NOMO-1 (cell line): ENCODE results near the gene NSUN2.
"Not testable (repeated sequence)": the region's sequence is repeated elsewhere in the genome, so short reads cannot be mapped to it uniquely, and the experiment has no call there.

Experiments
- DNase-seq, 2 experiments: peaks; one replicate each; lab custom pipeline; 2025; ENCODE audit not compliant: unreplicated experiment in 2 of 2; lab: John Stamatoyannopoulos, UW

Gene NSUN2

DNA sequence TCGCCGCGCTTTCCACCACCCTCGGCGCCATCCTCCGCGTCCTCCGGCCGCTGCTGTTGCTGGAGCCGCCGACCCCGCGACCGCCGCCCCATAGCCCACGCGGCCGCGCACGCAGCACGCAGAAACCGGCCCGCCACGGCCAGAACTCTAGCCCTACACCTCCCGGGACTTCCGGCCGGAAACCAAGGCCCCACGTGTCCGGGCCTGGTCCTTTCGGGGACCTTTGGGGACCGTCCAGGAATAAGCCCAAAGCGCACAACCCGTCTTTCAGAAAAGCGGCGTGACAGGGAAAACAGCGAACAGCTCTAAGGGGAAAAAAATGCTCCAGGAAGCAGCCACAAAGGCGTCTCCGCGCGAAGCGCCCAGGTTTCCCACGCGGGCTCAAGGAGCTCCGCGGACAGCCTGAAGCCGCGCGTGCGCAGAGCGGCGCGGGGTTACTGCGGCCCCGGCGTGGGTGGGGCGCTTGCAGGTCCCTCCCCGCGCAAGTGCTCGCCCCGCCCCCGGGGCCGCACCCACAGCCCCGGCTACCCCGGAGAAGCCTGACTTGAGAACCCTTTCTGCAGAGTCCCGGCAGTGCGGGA, at the start of gene NSUN2, which contains the start of gene SRD5A1:
Gene NSUN2, minus strand, starts transcription at position 157 of the 581 bp plus-strand sequence. Its CDS starts 65 bp downstream, at position 92.
Gene SRD5A1, plus strand, starts transcription at position 553 of the 581 bp plus-strand sequence. CDS start 137 bp downstream, outside the sequence.
- DNase-seq = peak; percentile 98

DNA sequence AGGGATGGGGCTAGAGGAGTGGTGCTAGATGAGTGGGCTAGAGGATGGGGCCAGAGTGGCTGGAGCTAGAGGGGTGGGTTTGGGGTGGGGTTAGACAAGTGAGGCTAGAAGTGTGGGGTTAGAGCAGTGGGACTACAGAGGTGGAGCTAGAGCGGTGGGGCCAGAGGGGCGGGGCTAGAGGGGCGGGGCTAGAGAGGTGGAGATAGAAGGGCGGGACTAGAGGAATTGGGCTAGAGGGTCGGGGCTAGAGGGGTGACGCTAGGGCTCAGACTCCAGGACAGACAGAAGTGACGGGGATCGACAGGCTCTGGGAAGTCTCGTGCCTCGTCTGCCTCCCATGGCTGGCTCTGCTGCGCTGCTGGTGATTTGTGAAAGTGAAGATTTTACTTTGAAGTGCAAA, 49.4 kb upstream of the NSUN2 start:
- no peak for DNase-seq

DNA sequence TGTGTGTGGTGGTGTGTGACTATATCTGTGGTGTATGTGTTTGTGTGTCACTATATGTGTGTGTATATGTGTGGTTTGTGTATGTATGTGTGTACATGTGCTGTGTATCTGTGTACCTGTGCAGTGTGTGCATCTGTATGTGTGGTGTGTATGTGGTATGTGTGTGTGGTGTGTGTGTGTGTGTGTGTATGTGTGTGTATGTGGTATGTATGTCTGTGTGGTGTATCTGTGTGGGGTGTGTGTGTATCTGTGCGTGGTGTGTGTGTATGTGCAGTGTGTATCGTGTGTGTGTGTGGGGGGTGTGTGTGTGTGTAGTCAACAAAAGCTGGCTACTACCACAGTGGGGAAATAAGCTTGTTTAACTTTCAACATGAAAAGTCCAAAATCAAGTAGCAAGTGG, 48.8 kb upstream of the NSUN2 start:
- no peak for DNase-seq

DNA sequence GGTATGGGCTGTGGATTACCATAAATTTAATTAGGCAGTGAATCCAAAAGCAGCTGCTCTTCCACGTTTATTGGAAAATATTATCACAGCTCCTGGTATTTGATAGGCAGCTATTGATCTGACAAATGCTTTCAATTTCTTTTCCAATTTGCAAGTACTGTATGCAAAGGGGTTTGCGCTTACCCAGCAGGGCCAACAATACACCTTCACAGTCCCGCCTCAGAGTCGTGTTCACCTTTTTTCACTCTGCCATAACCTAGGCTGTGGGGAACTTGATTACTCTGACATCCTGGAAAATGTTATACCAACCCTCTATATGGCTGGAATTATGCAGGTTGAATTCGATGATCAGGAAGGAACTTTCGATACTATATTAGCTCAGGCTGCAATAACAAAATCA, 48.1 kb upstream of the NSUN2 start:
- DNase-seq = no peak

DNA sequence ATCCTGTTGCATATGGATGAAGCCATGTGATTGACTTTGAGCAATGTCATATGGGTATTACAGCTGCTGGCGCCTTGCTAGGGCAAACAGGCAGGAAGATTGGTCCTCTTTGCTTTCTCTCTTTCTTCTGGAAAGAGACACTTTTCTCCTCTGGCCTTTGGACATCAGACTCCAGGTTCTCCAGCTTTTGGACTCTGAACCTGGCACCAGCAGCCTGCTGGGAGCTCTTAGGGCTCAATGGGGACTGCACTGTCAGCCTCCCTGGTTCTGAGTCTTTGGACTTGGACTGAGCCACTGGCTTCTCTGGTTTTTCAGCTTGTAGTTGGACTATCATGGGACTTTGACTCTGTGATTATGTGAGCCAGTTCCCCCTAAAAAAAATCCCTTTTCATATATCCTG, 45.5 kb upstream of the NSUN2 start:
- no peak for DNase-seq

DNA sequence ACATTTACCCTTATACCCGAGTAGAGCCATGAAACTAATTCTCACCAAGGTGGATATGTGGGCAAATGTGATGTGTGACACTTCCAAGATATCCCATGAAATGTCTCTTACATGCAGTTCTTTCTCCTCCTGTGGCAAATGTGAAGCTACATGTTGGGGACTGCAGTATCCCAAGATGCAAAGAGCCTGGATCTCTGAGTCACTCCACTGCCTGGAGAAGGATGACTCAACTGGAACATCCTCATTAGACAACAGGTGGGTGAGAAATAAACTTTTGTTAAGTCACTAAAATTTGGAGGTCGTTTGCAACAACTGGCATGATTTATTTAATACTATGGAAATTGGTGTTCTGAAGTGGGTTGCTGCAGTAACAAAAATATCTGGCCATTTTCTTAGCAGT, 43.9 kb upstream of the NSUN2 start:
- DNase-seq = no peak

DNA sequence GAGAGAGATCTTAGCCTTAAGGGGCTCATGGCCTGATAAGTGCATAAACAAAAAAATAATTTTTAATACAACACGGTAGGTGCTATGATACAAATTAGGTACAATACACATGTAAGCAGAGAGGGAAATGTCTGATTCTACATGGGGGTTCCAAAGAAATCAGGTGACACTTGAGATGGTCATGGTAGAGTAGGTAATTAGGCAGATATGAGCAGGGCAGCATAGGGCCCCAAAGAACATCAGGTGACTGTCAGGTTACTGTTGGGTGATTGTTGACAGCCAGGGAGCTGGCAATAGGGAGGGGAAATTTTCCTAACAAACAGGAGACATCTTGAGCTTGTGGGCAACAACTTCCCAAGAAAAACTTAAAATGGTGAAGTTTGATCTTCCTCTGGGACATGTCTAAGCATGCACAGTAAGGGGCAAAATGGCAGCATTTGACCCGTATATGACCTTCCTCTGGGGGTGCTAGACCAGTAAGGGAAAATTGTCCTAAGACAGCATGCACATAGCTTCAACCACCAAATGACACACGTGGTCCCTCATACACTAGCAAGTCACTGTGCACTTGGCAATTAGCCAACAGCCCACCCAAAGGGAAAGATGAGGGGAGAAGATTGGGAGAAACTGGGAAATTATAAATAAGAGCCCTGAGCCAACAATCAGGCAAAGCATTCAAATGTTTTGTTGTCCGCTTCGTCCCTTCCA, 43.1 kb upstream of the NSUN2 start:
- DNase-seq = peak in 1 of 2 experiments; percentile 7

DNA sequence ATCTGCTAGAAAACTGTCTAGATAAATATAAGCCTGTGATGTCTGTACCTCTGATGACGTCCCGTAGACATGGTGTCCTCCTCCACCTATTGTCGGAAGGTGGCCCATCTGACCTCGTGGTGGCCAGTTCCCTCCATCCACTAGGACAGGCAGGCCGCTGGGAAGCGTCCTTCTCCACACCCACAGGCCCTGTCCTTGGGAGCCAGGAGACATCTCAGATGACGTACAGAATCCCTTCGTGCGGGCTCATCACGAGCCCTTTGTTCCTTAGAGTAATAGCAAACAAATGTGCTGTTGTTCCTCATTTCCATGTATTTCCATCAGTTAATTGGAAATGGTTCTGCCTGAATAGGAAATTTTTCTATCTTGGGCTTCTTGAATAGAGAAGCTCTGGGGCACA, 42.0 kb upstream of the NSUN2 start:
- no peak for DNase-seq

DNA sequence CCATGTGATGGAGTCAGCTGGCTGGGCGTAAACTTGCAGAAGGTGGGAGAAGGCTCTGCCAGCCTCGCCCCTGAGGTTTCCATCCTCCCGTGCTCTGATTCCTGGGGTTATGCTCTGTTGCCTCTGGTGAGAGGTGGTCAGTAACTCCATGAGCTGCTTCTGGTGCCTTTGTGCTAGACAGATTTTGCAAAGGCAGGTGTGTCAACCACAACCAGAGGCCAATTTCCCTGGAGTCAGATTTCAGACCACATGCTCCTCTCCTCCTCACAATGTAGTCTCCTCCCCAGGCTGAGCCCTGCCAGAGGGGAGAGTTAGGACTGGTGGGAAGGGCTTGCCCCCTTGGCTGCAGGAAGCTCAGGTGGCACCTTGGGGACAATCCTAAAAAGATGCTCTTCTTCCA, 41.6 kb upstream of the NSUN2 start:
- DNase-seq = no peak

DNA sequence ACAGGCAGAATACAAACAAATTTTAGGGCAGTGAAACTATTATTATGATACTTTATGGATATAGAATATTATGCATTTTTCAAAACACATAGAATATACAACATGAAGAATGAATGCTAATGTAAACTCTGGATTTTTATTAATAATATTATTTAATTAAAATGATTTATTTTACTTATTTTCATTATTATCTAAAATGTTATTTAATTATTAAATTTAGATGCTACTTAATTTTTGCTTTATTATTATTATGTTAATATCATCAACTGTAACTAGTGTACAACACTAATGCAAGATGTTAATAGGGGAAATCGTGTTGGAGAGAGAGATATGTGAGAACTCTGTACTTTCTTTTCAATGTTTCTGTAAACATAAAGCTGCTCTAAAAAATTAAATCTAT, 41.1 kb upstream of the NSUN2 start:
- DNase-seq = no peak

DNA sequence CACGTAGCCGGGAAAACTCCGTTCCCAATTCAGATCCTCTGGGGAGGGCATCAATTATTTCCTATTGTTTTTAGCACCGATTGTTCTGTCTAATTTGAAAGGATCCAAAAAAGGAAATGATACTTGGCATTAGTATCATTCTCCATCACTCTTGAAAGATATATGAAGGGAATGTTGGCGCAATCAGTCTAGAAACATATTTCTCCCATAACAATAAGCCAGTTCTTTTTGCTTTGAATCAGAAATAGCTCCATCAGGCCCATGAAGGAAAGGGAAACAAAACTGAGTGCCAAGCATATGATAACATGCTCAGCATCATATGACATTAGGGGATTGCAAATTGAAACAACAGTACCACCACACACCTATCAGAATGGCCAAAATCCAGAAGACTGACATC, 40.2 kb upstream of the NSUN2 start:
- no peak for DNase-seq

DNA sequence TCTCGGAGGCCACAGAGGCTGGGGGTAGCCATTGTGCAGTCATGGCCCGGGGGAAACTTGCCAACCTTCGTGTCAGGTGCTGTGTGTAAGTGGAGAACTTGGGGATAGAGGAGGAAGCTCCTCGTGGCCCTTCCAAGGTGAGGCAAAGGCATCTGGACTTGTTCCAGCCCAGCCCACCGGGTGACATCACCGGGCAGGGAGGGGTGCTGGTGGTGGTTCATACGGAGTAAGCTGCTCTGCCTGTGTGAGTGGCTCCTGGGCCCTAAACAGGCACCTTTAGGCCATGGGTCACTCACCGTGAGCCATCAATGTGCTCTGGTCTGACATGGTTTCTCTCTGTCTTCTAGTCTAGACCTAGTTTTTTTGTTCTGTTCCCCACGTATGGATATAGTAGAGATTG, 35.9 kb upstream of the NSUN2 start:
- DNase-seq = not testable (repeated sequence)

DNA sequence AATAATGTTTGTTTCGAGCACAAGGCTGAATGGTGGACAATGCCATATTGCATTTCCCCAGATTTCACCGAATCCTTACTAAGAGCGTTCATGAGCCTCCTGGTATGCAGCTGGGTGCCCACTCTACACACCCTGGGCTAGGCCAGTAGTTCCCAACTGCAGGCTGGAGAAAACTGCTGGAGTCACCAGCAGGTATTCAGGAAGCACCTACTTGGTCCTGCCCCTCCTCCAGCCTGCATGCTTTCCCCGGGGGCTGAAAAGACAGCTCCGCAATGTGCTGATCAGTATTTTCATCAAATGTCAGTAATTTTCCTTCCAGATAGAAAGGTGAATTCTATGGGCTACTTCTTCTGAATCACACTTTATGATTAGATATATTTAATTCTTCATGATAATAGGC, 34.8 kb upstream of the NSUN2 start:
- no peak for DNase-seq

DNA sequence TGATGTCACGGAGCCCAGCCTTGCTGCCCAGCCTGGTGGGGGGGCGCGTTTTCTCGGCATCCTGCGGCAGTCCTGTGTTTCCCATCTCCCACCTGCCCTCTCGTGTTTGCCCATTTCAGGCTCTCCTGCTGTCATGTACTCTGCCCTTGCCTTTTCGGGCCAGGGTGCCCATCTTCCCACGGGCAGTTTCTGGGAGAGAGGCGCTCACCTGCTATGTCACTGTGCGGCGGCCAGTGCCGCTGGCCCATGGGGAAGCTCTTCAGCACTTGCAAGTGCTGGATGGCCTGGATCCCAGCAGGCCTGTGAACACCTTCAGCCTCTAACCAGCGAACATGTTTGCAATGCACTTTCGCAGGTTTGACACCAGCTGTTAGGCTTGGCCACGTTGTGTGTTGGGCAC, 33.9 kb upstream of the NSUN2 start:
- DNase-seq = no peak

DNA sequence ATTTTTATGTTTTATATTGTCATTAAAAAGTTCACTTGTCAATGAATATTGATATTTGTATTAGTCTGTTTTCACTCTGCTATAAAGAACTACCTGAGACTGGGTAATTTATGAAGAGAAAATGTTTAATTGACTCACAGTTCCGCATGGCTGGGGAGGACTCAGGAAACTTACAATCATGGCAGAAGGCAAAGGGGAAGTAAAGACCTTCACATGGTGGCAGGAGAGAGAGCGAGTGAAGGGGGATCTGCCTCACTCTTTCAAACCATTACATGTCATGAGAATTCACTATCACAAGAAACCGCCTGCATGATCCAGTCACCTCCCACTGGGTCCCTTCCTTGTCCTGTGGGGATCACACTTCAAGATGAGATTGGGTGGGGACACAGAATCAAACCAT, 27.8 kb upstream of the NSUN2 start:
- no peak for DNase-seq

DNA sequence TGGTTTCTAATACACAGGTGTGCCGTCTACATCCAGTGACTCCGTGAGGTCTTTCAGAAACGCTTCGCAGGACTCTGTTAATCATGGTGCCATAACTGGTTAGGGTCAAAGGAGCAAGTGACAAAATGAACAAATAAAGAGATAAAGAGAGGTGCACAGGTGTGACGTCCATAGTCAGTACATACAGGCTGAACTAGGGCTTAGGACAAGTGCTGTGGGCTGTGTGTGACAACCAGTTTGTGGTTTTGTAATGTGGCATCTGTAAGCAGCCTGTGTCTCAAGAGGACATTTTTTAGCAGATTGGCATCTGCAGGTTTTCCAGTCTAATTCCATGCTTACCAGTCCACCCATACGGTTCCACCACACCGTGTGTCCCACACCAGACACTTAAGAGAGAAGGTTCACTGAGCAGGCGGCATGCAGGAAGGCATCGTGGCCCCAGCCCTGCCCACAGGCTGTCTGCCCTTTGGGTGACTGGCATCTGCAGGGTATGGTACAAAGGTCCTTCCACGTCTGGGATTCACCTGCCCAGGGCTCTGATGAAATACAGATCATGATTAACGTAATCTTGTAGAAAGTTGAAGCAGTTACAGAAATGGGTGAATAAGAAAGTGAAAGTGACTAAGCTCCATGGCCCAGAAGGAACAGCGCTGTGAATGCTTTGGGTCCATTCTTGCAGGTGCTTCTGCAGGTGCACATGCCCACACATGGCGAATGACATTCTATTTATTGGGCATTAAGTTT, 27.3 kb upstream of the NSUN2 start:
- no peak for DNase-seq

DNA sequence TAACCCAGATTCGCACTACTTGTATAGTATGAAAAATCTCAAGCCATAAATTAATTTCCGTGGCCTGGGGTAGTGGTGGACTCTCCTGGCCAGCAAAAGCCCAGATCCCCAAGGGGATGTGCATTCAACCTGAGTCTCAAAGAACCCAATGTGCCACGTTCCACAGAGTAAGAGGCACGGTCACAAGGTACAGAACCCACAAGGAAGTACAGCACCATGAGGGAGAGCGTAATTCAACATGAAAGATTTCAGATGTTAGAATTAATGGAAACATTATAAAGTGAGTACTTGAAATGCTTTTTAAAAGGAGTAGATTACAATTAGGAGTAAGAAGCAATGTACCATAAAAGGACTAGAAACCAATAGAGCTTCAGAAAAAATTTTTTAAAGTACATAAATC, 23.8 kb upstream of the NSUN2 start:
- DNase-seq = no peak

DNA sequence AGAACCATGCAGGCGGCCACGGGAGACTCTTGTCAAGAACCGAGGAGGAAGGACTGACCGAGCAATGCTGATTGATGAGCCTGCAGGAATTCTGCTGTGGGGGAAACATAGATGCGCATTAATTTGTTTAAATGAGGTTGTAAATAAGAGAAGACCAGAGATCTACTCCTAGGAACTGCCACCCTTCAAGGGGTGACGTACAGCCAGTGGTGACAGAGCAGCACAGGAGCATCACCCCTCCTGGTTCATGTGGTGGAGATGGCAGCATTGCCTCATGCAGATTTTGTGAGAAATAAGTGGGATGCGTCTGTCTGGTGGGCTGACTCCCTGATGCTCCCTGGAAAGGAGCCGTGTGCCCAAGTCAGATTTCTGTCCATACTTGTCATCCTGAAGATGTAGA, 22.6 kb upstream of the NSUN2 start:
- no peak for DNase-seq

DNA sequence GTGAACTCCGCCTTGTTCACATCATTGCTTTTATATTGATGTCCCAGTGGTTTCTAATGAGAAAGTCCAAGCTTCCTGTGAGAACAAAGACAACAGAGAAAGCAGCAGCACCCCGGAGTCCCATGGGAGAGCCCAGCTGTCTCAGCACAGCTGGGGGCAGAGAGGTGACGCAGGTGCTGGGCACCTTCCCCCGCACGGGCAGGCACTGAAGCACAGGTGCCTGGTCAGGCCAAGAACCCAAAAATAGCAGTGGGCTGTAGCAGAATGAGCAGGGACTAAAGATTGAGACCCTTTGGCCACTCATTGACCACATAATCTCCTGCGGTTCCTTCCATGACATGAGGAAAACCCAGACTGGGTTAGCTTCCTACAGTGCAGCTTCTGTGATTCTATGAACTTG, 19.2 kb upstream of the NSUN2 start:
- no peak for DNase-seq

DNA sequence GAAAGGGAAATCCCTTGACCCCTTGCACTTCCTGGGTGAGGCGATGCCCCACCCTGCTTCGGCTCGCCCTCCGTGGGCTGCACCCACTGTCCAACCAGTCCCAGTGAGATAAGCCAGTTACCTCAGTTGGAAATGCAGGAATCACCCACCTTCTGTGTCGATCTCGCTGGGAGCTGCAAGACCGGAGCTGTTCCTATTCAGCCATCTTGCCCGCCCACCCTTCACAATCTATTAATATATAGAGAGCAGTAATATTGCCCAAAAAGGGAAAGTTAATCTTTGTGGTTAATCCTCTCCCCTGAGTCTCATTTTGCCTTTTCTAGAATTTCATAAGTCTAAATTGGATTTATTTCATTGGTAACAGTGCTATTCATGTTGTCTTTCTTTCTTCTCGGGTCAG, 16.8 kb upstream of the NSUN2 start:
- DNase-seq = no peak

DNA sequence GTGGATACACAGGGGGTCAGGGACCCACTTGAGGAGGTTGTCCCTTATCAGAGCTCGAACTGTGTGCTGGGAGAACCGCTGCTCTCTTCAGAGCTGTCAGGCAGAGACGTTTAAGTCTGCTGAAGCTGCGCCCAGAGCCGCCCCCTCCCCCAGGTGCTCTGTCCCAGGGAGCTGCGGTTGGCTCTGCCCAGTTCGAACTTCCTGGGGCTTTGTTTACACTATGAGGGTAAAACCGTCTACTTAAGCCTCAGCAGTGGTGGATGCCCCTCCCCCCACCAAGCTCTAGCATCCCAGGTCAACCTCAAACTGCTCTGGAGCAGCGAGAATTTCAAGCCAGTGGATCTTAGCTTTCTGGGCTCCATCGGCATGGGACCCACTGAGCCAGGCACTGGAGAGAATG, 16.3 kb upstream of the NSUN2 start:
- DNase-seq = no peak
